GM12878 (cell line): Measurements from ENCODE around the gene RASGRP3.

ENCODE experiments used
- EP300 ChIP-seq, 2 experiments: fragments of 150-350 bp in 1 of 2; IDR thresholded peaks; 2 replicates each; pipeline ENCODE4 v1.6.1; 2011 to 2012; ENCODE audit warnings: low read depth in 2 of 2, low read length in 2 of 2, borderline replicate concordance in 1 of 2, improper control_type of control experiment in 1 of 2, inconsistent platforms in 1 of 2; ENCODE audit not compliant: control insufficient read depth in 1 of 2
- ESRRA ChIP-seq: IDR thresholded peaks from 2 replicates; pipeline ENCODE4 v1.6.1; 2012; ENCODE audit warnings: mild to moderate bottlenecking, low read length, improper control_type of control experiment
- EZH2 ChIP-seq: IDR thresholded peaks from 2 replicates; pipeline ENCODE4 v1.6.1; 2012; ENCODE audit warnings: low read depth, mild to moderate bottlenecking, control low read depth, inconsistent platforms, low read length, borderline replicate concordance; ENCODE audit not compliant: control insufficient read depth
- JUND ChIP-seq: IDR thresholded peaks from 2 replicates; pipeline ENCODE4 v1.6.1; 2012; ENCODE audit warnings: low read depth, mild to moderate bottlenecking, low read length, improper control_type of control experiment, moderate library complexity
- PML ChIP-seq: IDR thresholded peaks from 2 replicates; pipeline ENCODE4 v1.6.1; 2012; ENCODE audit warnings: low read length, inconsistent platforms
- POLR2A ChIP-seq: IDR thresholded peaks from 2 replicates; pipeline ENCODE4 v1.6.1; 2011; ENCODE audit warnings: low read depth, mild to moderate bottlenecking, low read length
- RAD21 ChIP-seq: IDR thresholded peaks from 2 replicates; pipeline ENCODE4 v1.6.1; 2011; ENCODE audit warnings: mild to moderate bottlenecking, low read depth, low read length, moderate library complexity; ENCODE audit not compliant: insufficient read depth
- RELA ChIP-seq: fragments of 450-650 bp; IDR thresholded peaks from 2 replicates; pipeline ENCODE4 v1.8.0; 2014; ENCODE audit warnings: borderline replicate concordance; ENCODE audit not compliant: partially characterized antibody
- RFX5 ChIP-seq: IDR thresholded peaks from 2 replicates; pipeline ENCODE4 v1.6.1; 2011; ENCODE audit warnings: low read depth, low read length, improper control_type of control experiment
- SIX5 ChIP-seq: IDR thresholded peaks from 2 replicates; pipeline ENCODE4 v1.6.1; 2011; ENCODE audit warnings: mild to moderate bottlenecking, low read depth, low read length, moderate library complexity; ENCODE audit not compliant: severe bottlenecking
- SUZ12 ChIP-seq: fragments of 200-600 bp; sonication (generic); IDR thresholded peaks from one replicate; pipeline ENCODE4 v1.6.1; 2018; ENCODE audit warnings: antibody characterized with exemption, mild to moderate bottlenecking; ENCODE audit not compliant: unreplicated experiment
- YBX1 ChIP-seq: fragments of 450-650 bp; IDR thresholded peaks from 2 replicates; pipeline ENCODE4 v1.6.1; 2016; ENCODE audit warnings: antibody characterized with exemption
- TF ChIP-seq, protein P1 (sequence below): IDR thresholded peaks from 2 replicates; pipeline ENCODE4 v1.6.1; 2012; ENCODE audit warnings: low read depth, low read length, improper control_type of control experiment
- TF ChIP-seq, protein P2 (sequence below), 3 experiments: IDR thresholded peaks in 2 of 3; conservative IDR thresholded peaks in 1 of 3; 2 replicates each; pipeline ENCODE4 v1.5.1; 2011; ENCODE audit warnings: low read depth in 3 of 3, low read length in 3 of 3, mild to moderate bottlenecking in 3 of 3, control low read depth in 2 of 3, moderate library complexity in 2 of 3, inconsistent platforms in 1 of 3, mixed read lengths in 1 of 3; ENCODE audit not compliant: control insufficient read depth in 2 of 3, insufficient read depth in 1 of 3; ENCODE audit errors: extremely low read depth in 1 of 3

DNA sequence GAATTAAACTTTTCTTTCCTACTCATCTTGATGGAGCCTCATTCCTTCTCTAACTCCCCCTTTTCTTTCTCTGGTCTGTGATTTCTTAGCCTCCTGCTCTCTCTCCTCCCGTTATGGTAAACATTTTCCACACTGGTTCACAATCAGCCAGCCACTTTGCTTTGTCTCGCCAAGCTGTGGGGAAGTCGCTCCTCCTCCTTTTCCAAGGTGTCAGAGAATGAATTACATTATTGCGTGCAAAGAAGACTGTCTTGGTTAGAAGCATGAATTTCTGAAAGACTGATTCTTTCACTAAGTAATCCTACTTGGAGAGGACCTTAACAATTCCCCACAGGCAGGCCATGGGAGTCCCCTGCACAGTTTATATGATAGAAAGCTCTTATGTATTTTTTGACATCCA is 46.1 kb downstream of the RASGRP3 start:
- TF ChIP-seq, protein P1, sequence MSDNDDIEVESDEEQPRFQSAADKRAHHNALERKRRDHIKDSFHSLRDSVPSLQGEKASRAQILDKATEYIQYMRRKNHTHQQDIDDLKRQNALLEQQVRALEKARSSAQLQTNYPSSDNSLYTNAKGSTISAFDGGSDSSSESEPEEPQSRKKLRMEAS = no peak
- TF ChIP-seq EP300 (IDR thresholded peaks at IDR 0.05; ENCODE audit: borderline replicate concordance in 1 of 2, control insufficient read depth in 1 of 2, low read depth in 2 of 2, low read length in 2 of 2) (no peak), RELA (no peak), POLR2A (no peak), RAD21 (no peak), ESRRA (no peak), EZH2 (no peak), RFX5 (no peak), PML (no peak), YBX1 (no peak), SIX5 (no peak), JUND (no peak), SUZ12 (no peak)
- TF ChIP-seq, protein P2, sequence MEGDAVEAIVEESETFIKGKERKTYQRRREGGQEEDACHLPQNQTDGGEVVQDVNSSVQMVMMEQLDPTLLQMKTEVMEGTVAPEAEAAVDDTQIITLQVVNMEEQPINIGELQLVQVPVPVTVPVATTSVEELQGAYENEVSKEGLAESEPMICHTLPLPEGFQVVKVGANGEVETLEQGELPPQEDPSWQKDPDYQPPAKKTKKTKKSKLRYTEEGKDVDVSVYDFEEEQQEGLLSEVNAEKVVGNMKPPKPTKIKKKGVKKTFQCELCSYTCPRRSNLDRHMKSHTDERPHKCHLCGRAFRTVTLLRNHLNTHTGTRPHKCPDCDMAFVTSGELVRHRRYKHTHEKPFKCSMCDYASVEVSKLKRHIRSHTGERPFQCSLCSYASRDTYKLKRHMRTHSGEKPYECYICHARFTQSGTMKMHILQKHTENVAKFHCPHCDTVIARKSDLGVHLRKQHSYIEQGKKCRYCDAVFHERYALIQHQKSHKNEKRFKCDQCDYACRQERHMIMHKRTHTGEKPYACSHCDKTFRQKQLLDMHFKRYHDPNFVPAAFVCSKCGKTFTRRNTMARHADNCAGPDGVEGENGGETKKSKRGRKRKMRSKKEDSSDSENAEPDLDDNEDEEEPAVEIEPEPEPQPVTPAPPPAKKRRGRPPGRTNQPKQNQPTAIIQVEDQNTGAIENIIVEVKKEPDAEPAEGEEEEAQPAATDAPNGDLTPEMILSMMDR (IDR thresholded peaks at IDR 0.05 in 2 of 3, conservative IDR thresholded peaks at IDR 0.05 in 1 of 3; ENCODE audit: control insufficient read depth in 2 of 3, extremely low read depth in 1 of 3, insufficient read depth in 1 of 3, low read depth in 3 of 3, low read length in 3 of 3) = no peak
